ENCODE data around the gene SYTL1.

Gene SYTL1

DNA sequence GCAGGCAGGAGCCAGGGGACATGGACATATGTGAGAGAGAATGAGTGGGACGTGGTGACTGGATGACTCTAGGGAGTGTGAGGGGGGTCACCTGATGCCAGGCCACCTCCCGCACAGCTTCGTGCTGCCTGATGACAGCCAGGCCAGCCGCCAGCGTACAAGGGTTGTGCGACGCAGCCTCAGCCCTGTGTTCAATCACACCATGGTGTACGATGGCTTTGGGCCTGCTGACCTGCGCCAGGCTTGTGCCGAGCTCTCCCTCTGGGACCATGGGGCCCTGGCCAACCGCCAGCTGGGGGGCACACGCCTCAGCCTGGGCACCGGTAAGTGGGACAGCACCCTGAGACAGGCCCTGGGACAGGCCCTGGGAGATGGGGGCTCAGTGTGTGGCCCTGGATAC is 11.3 kb downstream of the SYTL1 start:
- no peak for DNase-seq (ENCODE audit: low read depth)
- TF ChIP-seq, protein P1, sequence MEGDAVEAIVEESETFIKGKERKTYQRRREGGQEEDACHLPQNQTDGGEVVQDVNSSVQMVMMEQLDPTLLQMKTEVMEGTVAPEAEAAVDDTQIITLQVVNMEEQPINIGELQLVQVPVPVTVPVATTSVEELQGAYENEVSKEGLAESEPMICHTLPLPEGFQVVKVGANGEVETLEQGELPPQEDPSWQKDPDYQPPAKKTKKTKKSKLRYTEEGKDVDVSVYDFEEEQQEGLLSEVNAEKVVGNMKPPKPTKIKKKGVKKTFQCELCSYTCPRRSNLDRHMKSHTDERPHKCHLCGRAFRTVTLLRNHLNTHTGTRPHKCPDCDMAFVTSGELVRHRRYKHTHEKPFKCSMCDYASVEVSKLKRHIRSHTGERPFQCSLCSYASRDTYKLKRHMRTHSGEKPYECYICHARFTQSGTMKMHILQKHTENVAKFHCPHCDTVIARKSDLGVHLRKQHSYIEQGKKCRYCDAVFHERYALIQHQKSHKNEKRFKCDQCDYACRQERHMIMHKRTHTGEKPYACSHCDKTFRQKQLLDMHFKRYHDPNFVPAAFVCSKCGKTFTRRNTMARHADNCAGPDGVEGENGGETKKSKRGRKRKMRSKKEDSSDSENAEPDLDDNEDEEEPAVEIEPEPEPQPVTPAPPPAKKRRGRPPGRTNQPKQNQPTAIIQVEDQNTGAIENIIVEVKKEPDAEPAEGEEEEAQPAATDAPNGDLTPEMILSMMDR (IDR thresholded peaks at IDR 0.05; ENCODE audit: low read length, missing control alignments): no peak
- H3K4me3 ChIP-seq (replicated peaks; ENCODE audit: low read depth, low read length): no peak overlapping the region

DNA sequence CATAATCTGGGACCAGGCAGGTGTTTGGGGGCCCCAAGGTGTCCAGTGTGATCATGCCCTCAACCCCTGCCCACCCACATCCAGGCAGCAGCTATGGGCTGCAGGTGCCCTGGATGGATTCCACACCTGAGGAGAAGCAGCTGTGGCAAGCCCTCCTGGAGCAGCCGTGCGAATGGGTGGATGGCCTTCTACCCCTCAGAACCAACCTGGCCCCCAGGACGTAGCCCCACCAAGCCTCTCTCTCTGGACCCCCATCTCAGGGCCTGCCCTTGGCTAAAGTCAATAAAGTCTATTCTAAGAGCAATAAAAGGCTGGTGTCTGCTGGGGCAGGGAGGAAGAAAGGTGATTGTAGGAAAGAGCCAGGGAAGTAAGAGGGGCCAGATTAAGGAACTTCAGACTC is 11.8 kb downstream of the SYTL1 start:
- no peak overlapping the region for H3K4me3 ChIP-seq (replicated peaks; ENCODE audit: low read depth, low read length)
- no peak for DNase-seq (ENCODE audit: low read depth)
- TF ChIP-seq, protein P1 (IDR thresholded peaks at IDR 0.05; ENCODE audit: low read length, missing control alignments): no peak

- DNase-seq (ENCODE audit: low read depth): no peak
- H3K4me3 ChIP-seq (replicated peaks; ENCODE audit: low read depth, low read length): no peak overlapping the region
- TF ChIP-seq, protein P1 (IDR thresholded peaks at IDR 0.05; ENCODE audit: low read length, missing control alignments): no peak
Observed at GRCh38 chr1:27355683-27356082, 13.9 kb downstream of the SYTL1 start.

- H3K4me3 ChIP-seq (replicated peaks; ENCODE audit: low read depth, low read length): no peak overlapping the region
- no peak for DNase-seq (ENCODE audit: low read depth)
- TF ChIP-seq, protein P1 (IDR thresholded peaks at IDR 0.05; ENCODE audit: low read length, missing control alignments): no peak
Observed at GRCh38 chr1:27356277-27356618, 14.4 kb downstream of the SYTL1 start.

- DNase-seq (ENCODE audit: low read depth): no peak
- TF ChIP-seq, protein P1 (IDR thresholded peaks at IDR 0.05; ENCODE audit: low read length, missing control alignments): no peak
- no peak overlapping the region for H3K4me3 ChIP-seq (replicated peaks; ENCODE audit: low read depth, low read length)
Observed at GRCh38 chr1:27356619-27357280, 14.9 kb downstream of the SYTL1 start.

- peak; percentile 61 for DNase-seq (ENCODE audit: low read depth)
- TF ChIP-seq, protein P1 (IDR thresholded peaks at IDR 0.05; ENCODE audit: low read length, missing control alignments): peak; percentile 73
- no peak overlapping the region for H3K4me3 ChIP-seq (replicated peaks; ENCODE audit: low read depth, low read length)
Observed at GRCh38 chr1:27357281-27358037, 15.6 kb downstream of the SYTL1 start.
